Measurements from ENCODE around the gene WDPCP. TPM values are rescaled to one million over a fixed set of nuclear protein-coding genes. Genes with fewer than 3 reads are reported as not detected.

Gene WDPCP
- total RNA-seq, 1 donor from 2014 or later, result 18.8 TPM

- no peak overlapping the region for H3K4me3 ChIP-seq
- intact Hi-C loops (cut with micrococcal nuclease), result no loop called here
- H3K4me1 ChIP-seq, result no peaks in the 10 kb centered on the region
- TF ChIP-seq CTCF (IDR thresholded peaks at IDR 0.05; ENCODE audit: borderline replicate concordance), result no peak
- no peak overlapping the region for H3K27ac ChIP-seq (replicated peaks)
- no peak for DNase-seq
- no peaks in the 10 kb centered on the region for H3K27me3 ChIP-seq (ENCODE audit: low read depth)
- H3K9me3 ChIP-seq (replicated peaks), result peaks cover 17% of the 10 kb centered on the region
- H3K36me3 ChIP-seq, result peaks cover 22% of the 10 kb centered on the region
Observed at GRCh38 chr2:63121055-63121834, 467.0 kb downstream of the WDPCP start.

- Histone ChIP-seq H3K4me1 (no peaks in the 10 kb centered on the region), H3K4me3 (no peak overlapping the region), H3K9me3 (replicated peaks) (peaks cover 42% of the 10 kb centered on the region), H3K27ac (replicated peaks) (no peak overlapping the region), H3K36me3 (peaks cover 22% of the 10 kb centered on the region), H3K27me3 (ENCODE audit: low read depth) (no peaks in the 10 kb centered on the region)
- DNase-seq, result no peak
- intact Hi-C loops (cut with micrococcal nuclease), result no loop called here
- no peak for TF ChIP-seq CTCF (IDR thresholded peaks at IDR 0.05; ENCODE audit: borderline replicate concordance)
Observed at GRCh38 chr2:63118821-63119220, 469.5 kb downstream of the WDPCP start.

- TF ChIP-seq CTCF (IDR thresholded peaks at IDR 0.05; ENCODE audit: borderline replicate concordance), result no peak
- intact Hi-C loops (cut with micrococcal nuclease), result no loop called here
- Histone ChIP-seq H3K36me3 (no peaks in the 10 kb centered on the region), H3K27me3 (ENCODE audit: low read depth) (no peaks in the 10 kb centered on the region), H3K4me3 (no peak overlapping the region), H3K4me1 (no peaks in the 10 kb centered on the region), H3K9me3 (replicated peaks) (peaks cover 61% of the 10 kb centered on the region), H3K27ac (replicated peaks) (no peak overlapping the region)
- no peak for DNase-seq
Observed at GRCh38 chr2:63104482-63104881, 483.8 kb downstream of the WDPCP start.

- DNase-seq, result no peak
- Histone ChIP-seq H3K9me3 (replicated peaks) (peaks cover 65% of the 10 kb centered on the region), H3K27ac (replicated peaks) (no peak overlapping the region), H3K4me3 (no peak overlapping the region), H3K4me1 (no peaks in the 10 kb centered on the region), H3K36me3 (no peaks in the 10 kb centered on the region), H3K27me3 (ENCODE audit: low read depth) (no peaks in the 10 kb centered on the region)
- intact Hi-C loops (cut with micrococcal nuclease), result no loop called here
- TF ChIP-seq CTCF (IDR thresholded peaks at IDR 0.05; ENCODE audit: borderline replicate concordance), result no peak
Observed at GRCh38 chr2:63101954-63102353, 486.3 kb downstream of the WDPCP start.

DNA sequence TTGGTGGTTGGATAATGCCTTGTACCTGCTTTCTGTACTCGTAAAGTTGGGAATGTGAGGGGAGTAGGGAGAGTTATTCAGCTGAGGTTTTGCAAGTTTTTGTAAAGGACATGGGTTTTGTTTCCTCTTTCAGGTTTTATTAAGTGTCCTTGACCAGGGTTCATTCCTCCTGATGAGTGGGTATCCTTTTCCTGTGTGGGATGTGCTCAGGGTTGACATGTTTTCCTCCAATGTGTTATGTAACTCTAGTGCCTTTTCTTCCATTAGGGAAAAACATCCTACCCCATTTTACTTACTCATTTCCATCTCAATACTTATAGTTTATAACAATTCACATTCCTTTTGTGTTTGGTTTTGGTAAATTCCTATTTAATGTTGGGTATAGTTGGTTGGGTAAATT is 489.2 kb downstream of the WDPCP start:
- H3K4me3 ChIP-seq, result no peak overlapping the region
- no peaks in the 10 kb centered on the region for H3K36me3 ChIP-seq
- no peak for TF ChIP-seq CTCF (IDR thresholded peaks at IDR 0.05; ENCODE audit: borderline replicate concordance)
- no peak overlapping the region for H3K27ac ChIP-seq (replicated peaks)
- DNase-seq, result no peak
- peaks cover 46% of the 10 kb centered on the region for H3K9me3 ChIP-seq (replicated peaks)
- peaks cover 7% of the 10 kb centered on the region for H3K27me3 ChIP-seq (ENCODE audit: low read depth)
- intact Hi-C loops (cut with micrococcal nuclease), result no loop called here
- no peaks in the 10 kb centered on the region for H3K4me1 ChIP-seq
